Stomach (tissue), 9 donors: ENCODE measurements around the gene FUT6. TPM values are rescaled to one million over a fixed set of nuclear protein-coding genes. Genes with fewer than 3 reads are reported as not detected.

Source experiments
- DNase-seq, 2 donors: peaks; one replicate each; pipeline versions ENCODE4 v3.0.0 to v3.0.0-alpha.2; 2013 to 2019
- H3K27ac ChIP-seq, 5 donors: fragments of 200-600 bp in 4 of 5; sonication (generic) in 4 of 5; one replicate each; pipeline ENCODE4 v1.5.1; 2013 to 2019; ENCODE audit warnings: mild to moderate bottlenecking in 1 of 5, moderate library complexity in 1 of 5
- H3K27me3 ChIP-seq, 3 donors: fragments of 200-600 bp; sonication (generic); one replicate each; pipeline ENCODE4 v1.5.1; 2017 to 2019; ENCODE audit warnings: mixed run types in 1 of 3
- H3K36me3 ChIP-seq, 4 donors: fragments of 200-600 bp; sonication (generic); 1 replicate in 3 of 4; 2 replicates in 1 of 4; pipeline ENCODE4 v1.5.1; 2016 to 2019
- H3K4me1 ChIP-seq, 4 donors: fragments of 200-600 bp; sonication (generic); one replicate each; pipeline ENCODE4 v1.5.1; 2016 to 2019
- H3K4me3 ChIP-seq, 4 donors: fragments of 200-600 bp; sonication (generic) in 3 of 4; one replicate each; pipeline ENCODE4 v1.5.1; 2016 to 2019; ENCODE audit warnings: mild to moderate bottlenecking in 1 of 4
- H3K9me3 ChIP-seq, 4 donors: fragments of 200-600 bp; sonication (generic); one replicate each; pipeline ENCODE4 v1.5.1; 2016 to 2019
- CTCF ChIP-seq, 7 experiments: fragments of 450-650 bp in 4 of 7; fragments of 200-600 bp in 3 of 7; sonication (generic) in 3 of 7; IDR thresholded peaks; one replicate each; pipeline ENCODE4 v1.5.1; 2016 to 2019; ENCODE audit warnings: antibody characterized with exemption in 7 of 7, control low read depth in 2 of 7, mild to moderate bottlenecking in 1 of 7
- EP300 ChIP-seq: sonication (generic); formaldehyde crosslinking; IDR thresholded peaks from one replicate; pipeline ENCODE4 v1.6.1; 2017; ENCODE audit warnings: antibody characterized with exemption
- POLR2A ChIP-seq, 4 donors: fragments of 450-650 bp; IDR thresholded peaks; one replicate each; pipeline ENCODE4 v1.6.1; 2016; ENCODE audit warnings: antibody characterized with exemption in 4 of 4, control low read depth in 2 of 4, mild to moderate bottlenecking in 1 of 4, moderate library complexity in 1 of 4
- POLR2AphosphoS5 ChIP-seq, 3 donors: sonication (generic); formaldehyde crosslinking; IDR thresholded peaks; one replicate each; pipeline ENCODE4 v1.6.1; 2016; ENCODE audit warnings: antibody characterized with exemption in 3 of 3
- WGBS, 5 donors: extraction: QIAGEN DNeasy Blood & Tissue Kit in 3 of 5; methylation state at CpG; one replicate each; pipeline versions ENCODE4 v1.1.5 to v1.1.7; 2013 to 2018; 5-methylcytosine and 5-hydroxymethylcytosine counted together
- intact Hi-C: fragments of 100-400 bp; cut with DNase I; formaldehyde crosslinking; loops from one replicate; pipeline ENCODE4 v1.15.1; 2023; ENCODE audit warnings: low total_unique reads
- polyA plus RNA-seq, 3 donors: library from polyadenylated mRNA; stranded (reverse); fragments of 200-250 nt; gene quantifications; one replicate each; pipeline ENCODE4 v1.2.3, GENCODE V29; 2013
- total RNA-seq, 5 donors: library from RNA; depleted of rRNA; stranded (reverse); fragments of >200 nt; gene quantifications; one replicate each; pipeline versions ENCODE4 v1.1.0 to v1.2.3, GENCODE V29; 2014 to 2016
- donor health status: healthy with polysubstance abuse.
- donor health status: Bipolar disorder and iron deficiency.
- donor health status: healthy.

FUT6 gene
- total and polyA plus RNA-seq, 8 donors, result 0.18 to 105 (median 15.3) TPM; not detected in 5

DNA sequence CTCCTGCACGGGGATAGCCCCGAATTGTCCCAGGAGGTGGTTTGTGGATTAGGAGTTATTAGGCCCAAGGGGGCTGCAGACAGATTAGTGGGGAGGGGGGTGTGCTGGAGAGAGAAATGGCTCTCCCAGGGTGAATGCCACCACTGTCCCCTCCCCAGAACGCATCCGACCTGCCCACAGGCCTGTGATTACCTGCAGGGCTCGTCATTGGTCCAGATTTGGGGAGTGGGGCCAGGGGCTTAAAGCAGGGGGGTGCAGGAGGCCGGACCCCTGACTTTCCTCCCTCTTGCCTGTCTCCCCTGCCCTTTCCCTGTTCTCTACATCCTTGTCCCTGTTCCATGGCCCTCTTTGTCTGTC, 33.4 kb downstream of the FUT6 start:
- Histone ChIP-seq H3K27ac (peak overlapping the region in 3 of 5 donors; percentile 69 to 88 (median 77)), H3K9me3 (no peaks in the 10 kb centered on the region), H3K27me3 (peaks cover 0 to 46% (median 20%) of the 10 kb centered on the region in 3 donors), H3K36me3 (peaks cover 0 to 4% (median 0%) of the 10 kb centered on the region in 4 donors), H3K4me3 (peak overlapping the region; percentile 44 to 63 (median 58)), H3K4me1 (peaks cover 21 to 47% (median 45%) of the 10 kb centered on the region in 4 donors)
- intact Hi-C loops, result loop anchor here (10.0 kb wide), 1 partner anchor 89 kb away; no protein-coding TSS in a partner anchor
- WGBS, 5 donors, result 34 to 40% (median 36%) methylated on average over 6 of the region's 6 CpGs
- DNase-seq, result no peak
- TF ChIP-seq POLR2AphosphoS5 (IDR thresholded peaks at IDR 0.05), result no peak
- no peak for TF ChIP-seq POLR2A (IDR thresholded peaks at IDR 0.05)
- TF ChIP-seq EP300, result no peak
- TF ChIP-seq CTCF (IDR thresholded peaks at IDR 0.05), result no peak

GRCh38 chr19:5805462-5806132, 33.9 kb downstream of the FUT6 start:
- Histone ChIP-seq H3K4me3 (peak overlapping the region; percentile 44 to 63 (median 58)), H3K36me3 (peaks cover 0 to 4% (median 0%) of the 10 kb centered on the region in 4 donors), H3K4me1 (peaks cover 26 to 53% (median 50%) of the 10 kb centered on the region in 4 donors), H3K9me3 (no peaks in the 10 kb centered on the region), H3K27ac (peak overlapping the region; percentile 69 to 88 (median 77)), H3K27me3 (peaks cover 0 to 51% (median 20%) of the 10 kb centered on the region in 3 donors)
- TF ChIP-seq POLR2AphosphoS5 (IDR thresholded peaks at IDR 0.05), result peak; percentile 16 to 74 (median 60)
- TF ChIP-seq CTCF (IDR thresholded peaks at IDR 0.05), result peak in 5 of 7 experiments; percentile 72 to 82 (median 80)
- no peak for TF ChIP-seq POLR2A (IDR thresholded peaks at IDR 0.05)
- TF ChIP-seq EP300, result peak; percentile 58
- intact Hi-C loops, result loop anchor here (10.0 kb wide), 1 partner anchor 89 kb away; no protein-coding TSS in a partner anchor
- DNase-seq, result peak; percentile 88 to 92
- 1 to 2% (median 2%) methylated on average over 18 to 46 of the region's 46 CpGs for WGBS, 5 donors

DNA sequence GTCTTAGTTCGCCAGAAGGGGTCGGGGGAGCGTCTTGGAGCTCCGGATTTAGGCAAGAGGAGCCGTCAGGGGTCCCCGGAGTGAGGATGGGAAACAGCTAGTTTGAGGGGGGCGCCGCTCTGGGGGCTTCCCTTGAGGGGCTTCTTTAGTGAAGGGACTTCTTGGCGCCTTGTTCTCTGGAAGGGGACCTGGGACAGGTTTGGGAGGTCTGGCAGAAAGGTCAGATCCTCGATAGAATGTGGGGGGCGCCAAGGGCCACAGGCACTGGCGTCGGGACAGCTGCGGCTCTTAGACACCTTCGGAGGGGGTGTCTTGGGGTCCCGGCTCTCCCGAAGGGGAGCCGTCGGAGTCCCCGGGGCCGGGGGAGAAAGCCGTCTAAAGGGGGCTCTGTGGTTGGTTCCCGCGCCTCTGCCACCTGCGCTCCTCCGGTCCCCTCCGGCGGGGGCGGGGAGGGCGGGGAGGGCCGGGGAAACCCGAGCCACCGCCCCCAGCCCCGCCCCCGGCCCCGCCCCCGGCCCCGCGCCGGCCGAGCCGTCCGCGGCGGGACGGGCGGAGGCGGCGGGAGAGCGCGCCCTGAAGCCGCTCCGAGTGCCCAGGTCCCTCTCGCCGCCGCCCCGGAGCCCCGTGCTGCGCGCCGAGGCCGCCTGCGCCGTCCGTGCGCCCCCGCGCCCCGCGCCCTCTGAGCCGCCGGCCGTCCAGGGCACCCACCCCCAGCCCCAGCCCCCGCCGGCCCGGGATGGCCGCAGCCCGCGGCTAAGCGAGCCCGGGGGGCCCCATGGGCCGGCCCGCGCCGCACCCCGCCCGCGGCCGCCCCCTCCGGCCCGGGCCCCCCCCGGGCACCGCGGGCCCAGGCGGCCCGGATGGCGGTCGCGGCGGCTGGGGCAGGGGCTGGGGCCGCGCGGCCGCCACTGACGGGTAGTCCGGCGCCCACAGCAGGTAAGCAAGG, 34.7 kb downstream of the FUT6 start, which contains the start of gene NRTN:
Gene NRTN (plus strand): TSS at position 552 of the 946 bp plus-strand sequence. CDS start 19,099 bp downstream, outside the sequence.
- intact Hi-C loops, result loop anchor here (10.0 kb wide), 1 partner anchor 90 kb away; no protein-coding TSS in a partner anchor
- peak within 1 kb of the TSS; percentile 44 to 63 (median 58) for H3K4me3 ChIP-seq
- peak; percentile 69 to 75 for DNase-seq
- peaks cover 34 to 61% (median 58%) of the 10 kb centered on the region in 4 donors for H3K4me1 ChIP-seq
- H3K36me3 ChIP-seq, result peaks cover 0 to 4% (median 0%) of the 10 kb centered on the region in 4 donors
- TF ChIP-seq CTCF (IDR thresholded peaks at IDR 0.05) (no peak), POLR2AphosphoS5 (IDR thresholded peaks at IDR 0.05) (no peak), POLR2A (IDR thresholded peaks at IDR 0.05) (no peak), EP300 (no peak)
- WGBS, 5 donors, result 1 to 4% (median 2%) methylated on average over 28 to 104 of the region's 107 CpGs
- peak within 1 kb of the TSS; percentile 69 to 88 (median 77) for H3K27ac ChIP-seq
- peaks cover 0 to 59% (median 24%) of the 10 kb centered on the region in 3 donors for H3K27me3 ChIP-seq
- H3K9me3 ChIP-seq, result no peaks in the 10 kb centered on the region
